IMR-90 (cell line): ENCODE results near the gene PTX3. TPM values are rescaled to one million over a fixed set of nuclear protein-coding genes. Genes with fewer than 3 reads are reported as not detected.

Source experiments
- ATAC-seq: fragments of 200-7000 bp; cut with Tn5 transposase; 2 replicates; pipeline ENCODE4 v1.9.1; 2020; ENCODE audit warnings: low read depth, mild to moderate bottlenecking, moderate library complexity
- BruUV-seq: library from RNA; stranded (reverse); fragments of 400-500 nt; replicated peaks from 2 replicates; lab custom pipeline; 2021; lab: Mats Ljungman, UMichigan
- CTCF ChIA-PET: fragments of 300-600 bp; formaldehyde crosslinking; extraction: SDS; loops from one replicate; lab custom pipeline; 2021; ENCODE audit warnings: antibody characterized with exemption; lab: Yijun Ruan, JAX
- POLR2A ChIA-PET: fragments of 300-600 bp; sonication (Branson Sonifier 250); formaldehyde crosslinking; loops from one replicate; lab custom pipeline; 2022; ENCODE audit warnings: antibody characterized with exemption; ENCODE audit not compliant: unreplicated experiment; lab: Charles Lee
- DNase-seq: peaks from one replicate; pipeline ENCODE4 v3.0.0; 2013
- H2AFZ ChIP-seq: replicated peaks from 2 replicates; pipeline ENCODE3; 2013; ENCODE audit warnings: low read length, mild to moderate bottlenecking; ENCODE audit not compliant: poor library complexity
- H2AK5ac ChIP-seq: 2 replicates; pipeline ENCODE4 v1.6.1; 2013; ENCODE audit warnings: low read depth, low read length, inconsistent platforms
- H2AK9ac ChIP-seq: replicated peaks from 2 replicates; pipeline ENCODE3; 2013; ENCODE audit warnings: mild to moderate bottlenecking, low read depth, low read length, moderate library complexity; ENCODE audit not compliant: poor library complexity
- H2BK120ac ChIP-seq: 2 replicates; pipeline ENCODE4 v1.6.1; 2013; ENCODE audit warnings: low read depth, low read length, inconsistent platforms
- H2BK15ac ChIP-seq: 3 replicates; pipeline ENCODE4 v1.6.1; 2013; ENCODE audit warnings: low read depth, low read length, inconsistent platforms
- H2BK20ac ChIP-seq: 2 replicates; pipeline ENCODE4 v1.6.1; 2013; ENCODE audit warnings: low read depth, mild to moderate bottlenecking, inconsistent platforms, low read length, moderate library complexity
- H2BK5ac ChIP-seq: 2 replicates; pipeline ENCODE4 v1.6.1; 2013; ENCODE audit warnings: mild to moderate bottlenecking, low read depth, low read length, inconsistent platforms; ENCODE audit not compliant: poor library complexity, severe bottlenecking
- H3K14ac ChIP-seq: replicated peaks from 2 replicates; pipeline ENCODE4 v1.6.1; 2013; ENCODE audit warnings: low read depth, low read length, inconsistent platforms
- H3K18ac ChIP-seq: 2 replicates; pipeline ENCODE4 v1.6.1; 2013; ENCODE audit warnings: low read depth, low read length, control low read depth
- H3K23ac ChIP-seq: 2 replicates; pipeline ENCODE4 v1.6.1; 2013; ENCODE audit warnings: low read depth, low read length, inconsistent platforms
- H3K27ac ChIP-seq: 2 replicates; pipeline ENCODE4 v1.5.1; 2013; ENCODE audit warnings: mild to moderate bottlenecking, control low read depth, low read length; ENCODE audit not compliant: insufficient read depth
- H3K27me3 ChIP-seq: 2 replicates; pipeline ENCODE4 v1.6.1; 2013; ENCODE audit warnings: low read length; ENCODE audit not compliant: control insufficient read depth, insufficient read depth
- H3K36me3 ChIP-seq: 2 replicates; pipeline ENCODE4 v1.6.1; 2013; ENCODE audit warnings: low read length, mixed read lengths; ENCODE audit not compliant: control insufficient read depth, insufficient read depth
- H3K4ac ChIP-seq: 2 replicates; pipeline ENCODE4 v1.6.1; 2013; ENCODE audit warnings: low read depth, low read length, inconsistent platforms
- H3K4me1 ChIP-seq: 2 replicates; pipeline ENCODE4 v1.6.1; 2013; ENCODE audit warnings: low read length, mixed read lengths; ENCODE audit not compliant: control insufficient read depth, insufficient read depth
- H3K4me2 ChIP-seq: 2 replicates; pipeline ENCODE4 v1.6.1; 2013; ENCODE audit warnings: low read depth, mild to moderate bottlenecking, control low read depth, low read length, moderate library complexity
- H3K4me3 ChIP-seq: 2 replicates; pipeline ENCODE4 v1.5.1; 2013; ENCODE audit warnings: low read depth, mild to moderate bottlenecking, control low read depth, low read length, moderate library complexity; ENCODE audit not compliant: insufficient read depth
- H3K56ac ChIP-seq: 2 replicates; pipeline ENCODE4 v1.6.1; 2013; ENCODE audit warnings: low read length, inconsistent platforms; ENCODE audit not compliant: insufficient read depth; ENCODE audit errors: extremely low read depth
- H3K79me1 ChIP-seq, 2 experiments: 2 replicates each; pipeline ENCODE4 v1.6.1; 2013; ENCODE audit warnings: low read length in 2 of 2, inconsistent platforms in 1 of 2, low read depth in 1 of 2
- H3K9ac ChIP-seq: 2 replicates; pipeline ENCODE4 v1.6.1; 2013; ENCODE audit warnings: low read depth, low read length, control low read depth
- H3K9me1 ChIP-seq: 2 replicates; pipeline ENCODE4 v1.6.1; 2013; ENCODE audit warnings: low read length, inconsistent platforms; ENCODE audit not compliant: insufficient read depth
- H3K9me3 ChIP-seq: 2 replicates; pipeline ENCODE4 v1.6.1; 2013; ENCODE audit warnings: low read length; ENCODE audit not compliant: control insufficient read depth, insufficient read depth
- H4K20me1 ChIP-seq: 2 replicates; pipeline ENCODE4 v1.6.1; 2013; ENCODE audit warnings: low read length, inconsistent platforms; ENCODE audit not compliant: insufficient read depth
- H4K5ac ChIP-seq: 2 replicates; pipeline ENCODE4 v1.6.1; 2013; ENCODE audit warnings: mild to moderate bottlenecking, low read depth, low read length, control low read depth
- H4K8ac ChIP-seq, 2 experiments: 2 replicates each; pipeline ENCODE4 v1.6.1; 2013; ENCODE audit warnings: low read depth in 2 of 2, low read length in 2 of 2, control low read depth in 1 of 2, inconsistent platforms in 1 of 2
- H4K91ac ChIP-seq: 2 replicates; pipeline ENCODE4 v1.6.1; 2013; ENCODE audit warnings: low read depth, low read length, inconsistent platforms; ENCODE audit not compliant: insufficient read depth
- FOS ChIP-seq: fragments of 150-350 bp; IDR thresholded peaks from 2 replicates; pipeline ENCODE4 v1.6.1; 2016; ENCODE audit warnings: low read depth, low read length
- WGBS, 2 experiments: methylation state at CpG; one replicate each; pipeline versions ENCODE4 v1.1.5 to v1.1.7; 2013; ENCODE audit warnings: missing lambda C conversion rate in 2 of 2; ENCODE audit not compliant: insufficient read length in 1 of 2; ENCODE audit errors: extremely low coverage in 2 of 2; 5-methylcytosine and 5-hydroxymethylcytosine counted together
- dilution Hi-C: fragments of 300-500 bp; cut with HindIII; formaldehyde crosslinking; loops from one replicate; pipeline ENCODE4 v1.14.3; 2018; ENCODE audit warnings: low sequenced_read_pairs; ENCODE audit not compliant: unreplicated experiment
- in situ Hi-C: fragments of 300-500 bp; cut with MboI; formaldehyde crosslinking; loops from 3 replicates; pipeline ENCODE4 v1.14.3; 2019; ENCODE audit warnings: low sequenced_read_pairs, inconsistent platforms, mixed read lengths
- intact Hi-C: fragments of 100-400 bp; cut with micrococcal nuclease; formaldehyde crosslinking; loops from 2 replicates; pipeline ENCODE4 v1.10.0; 2022
- polyA plus RNA-seq, 3 experiments: library from polyadenylated mRNA; depleted of rRNA; stranded (reverse); fragments of >200 nt; gene quantifications; 2 replicates each; pipeline ENCODE4 v1.2.3, GENCODE V29; 2012; ENCODE audit warnings: low replicate concordance in 1 of 3
- total RNA-seq: library from RNA; depleted of rRNA; stranded (reverse); fragments of >200 nt; gene quantifications from 2 replicates; pipeline ENCODE4 v1.2.3, GENCODE V29; 2012

The PTX3 gene
- total and polyA plus RNA-seq, 2 of the 4 experiments (the other 2 are of a cell fraction): 97.9 to 135 TPM

GRCh38 chr3:157416347-157417087, 20.1 kb upstream of the PTX3 start:
- no peak for DNase-seq
- TF ChIP-seq FOS: no peak
- H2BK15ac ChIP-seq: peak overlapping the region; percentile 32; the same call in 1 of the 3 replicates
- H2BK20ac ChIP-seq: no peak overlapping the region
- H3K9me3 ChIP-seq: no peaks in the 10 kb centered on the region
- no peak overlapping the region for H3K23ac ChIP-seq
- H3K4me1 ChIP-seq: no peaks in the 10 kb centered on the region
- no peaks in the 10 kb centered on the region for H3K36me3 ChIP-seq
- H2AFZ ChIP-seq: no peak overlapping the region
- no peak overlapping the region for H3K4ac ChIP-seq
- H4K5ac ChIP-seq: no peak overlapping the region
- H3K9ac ChIP-seq: no peak overlapping the region
- H2BK5ac ChIP-seq: no peak overlapping the region
- H3K4me2 ChIP-seq: no peak overlapping the region
- BruUV-seq: no TSS peak
- H3K27me3 ChIP-seq: no peaks in the 10 kb centered on the region
- H2AK9ac ChIP-seq: no peak overlapping the region
- peaks cover 0 to 12% of the 10 kb centered on the region in 2 experiments; a peak in 2 of 4 replicates for H3K79me1 ChIP-seq
- H3K4me3 ChIP-seq: no peak overlapping the region
- dilution Hi-C loops: no loop called here
- no peak overlapping the region for H3K27ac ChIP-seq
- no peak overlapping the region for H4K8ac ChIP-seq
- no peak overlapping the region for H2AK5ac ChIP-seq
- intact Hi-C loops: loop anchor here (5.0 kb wide), 1 partner anchor 44 kb away; no protein-coding TSS in a partner anchor
- ChIA-PET POLR2A (no interaction called here), CTCF (interaction anchor here (0.9 to 1.5 kb wide), 2 partner anchors 18 to 33 kb away, joined by 3 to 4 read pairs; no protein-coding TSS in a partner anchor)
- H4K20me1 ChIP-seq: no peaks in the 10 kb centered on the region
- 0 out of 2 replicates have a peak overlapping the region, but pooled peaks have one; percentile 35 for H3K14ac ChIP-seq
- ATAC-seq: no peak
- no peak overlapping the region for H3K18ac ChIP-seq
- no peak overlapping the region for H3K56ac ChIP-seq
- in situ Hi-C loops: no loop called here
- 100% methylated on average over 1 of the region's 3 CpGs; no CpG with 5 or more reads in 1 of the 2 experiments for WGBS, 2 experiments
- H3K9me1 ChIP-seq: peaks cover 11% of the 10 kb centered on the region
- no peak overlapping the region for H2BK120ac ChIP-seq
- peak overlapping the region; percentile 9; the same call in 1 of the 2 replicates for H4K91ac ChIP-seq
